ENCODE measurements around the gene NAA38.

Gene NAA38

DNA sequence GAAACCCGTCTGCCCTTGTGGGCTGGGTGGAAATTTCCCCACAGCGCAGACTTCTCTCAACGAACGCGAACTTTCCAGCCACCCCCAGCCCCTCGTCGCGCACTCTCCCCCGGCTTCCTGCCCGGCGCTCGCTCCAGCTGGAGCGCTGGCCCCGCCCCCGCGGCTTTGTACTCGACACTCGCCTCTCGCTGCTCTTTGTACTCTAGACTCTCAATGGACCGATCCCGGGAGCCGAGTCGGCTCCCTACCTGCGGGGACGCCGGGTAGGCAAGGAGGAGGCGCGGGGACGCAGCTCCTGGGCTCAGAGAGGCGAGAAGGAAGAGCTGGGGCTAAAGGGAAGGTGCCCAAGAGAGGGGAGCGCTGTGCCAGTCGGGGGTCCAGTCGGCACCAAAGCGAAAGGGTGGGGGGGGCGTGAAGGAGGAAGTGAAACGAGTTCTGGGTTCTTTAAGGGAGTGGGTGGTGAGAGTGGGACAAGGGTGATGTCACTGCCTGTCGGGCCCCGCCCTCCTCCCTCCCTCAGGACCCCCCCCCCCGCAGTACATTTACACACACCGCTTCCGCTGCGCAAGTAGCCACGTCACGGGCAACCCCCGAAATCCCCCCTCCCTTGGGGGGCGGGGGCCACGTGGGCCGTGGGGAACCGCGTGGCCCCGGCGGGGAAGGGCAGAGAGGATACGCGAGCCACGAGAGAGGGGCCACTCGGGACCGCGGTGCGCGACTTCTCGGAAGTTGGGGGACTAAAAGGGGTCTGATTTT, 13.6 kb downstream of the NAA38 start:
- Histone ChIP-seq H3K79me2 (ENCODE audit: insufficient read depth, low read length) (no peaks in the 10 kb centered on the region; the same call in 1 of the 2 replicates), H2AFZ (ENCODE audit: low read depth, low read length) (peak overlapping the region; percentile 76), H4K20me1 (ENCODE audit: insufficient read depth, low read length) (peaks cover 29% of the 10 kb centered on the region), H3K27me3 (ENCODE audit: insufficient read depth, low read length, poor library complexity) (peaks cover 31% of the 10 kb centered on the region), H3K36me3 (ENCODE audit: insufficient read depth, low read length) (peaks cover 16% of the 10 kb centered on the region; the same call in 1 of the 2 replicates), H3K4me2 (ENCODE audit: insufficient read depth, low read length) (peak overlapping the region; percentile 95), H3K4me1 (ENCODE audit: insufficient read depth, low read length) (peaks cover 56% of the 10 kb centered on the region), H3K27ac (ENCODE audit: low read length) (peak overlapping the region; percentile 74), H3K9ac (ENCODE audit: low read depth, low read length) (peak overlapping the region; percentile 60), H3K4me3 (ENCODE audit: low read depth in 1 of 2, low read length in 2 of 2) (peak overlapping the region; percentile 81 to 91), H3K9me3 (ENCODE audit: insufficient read depth, low read length, severe bottlenecking) (no peaks in the 10 kb centered on the region)
- ATAC-seq (ENCODE audit: insufficient read depth, low read depth) (peak; percentile 46), DNase-seq (peak; percentile 86)
- TF ChIP-seq, protein P1, sequence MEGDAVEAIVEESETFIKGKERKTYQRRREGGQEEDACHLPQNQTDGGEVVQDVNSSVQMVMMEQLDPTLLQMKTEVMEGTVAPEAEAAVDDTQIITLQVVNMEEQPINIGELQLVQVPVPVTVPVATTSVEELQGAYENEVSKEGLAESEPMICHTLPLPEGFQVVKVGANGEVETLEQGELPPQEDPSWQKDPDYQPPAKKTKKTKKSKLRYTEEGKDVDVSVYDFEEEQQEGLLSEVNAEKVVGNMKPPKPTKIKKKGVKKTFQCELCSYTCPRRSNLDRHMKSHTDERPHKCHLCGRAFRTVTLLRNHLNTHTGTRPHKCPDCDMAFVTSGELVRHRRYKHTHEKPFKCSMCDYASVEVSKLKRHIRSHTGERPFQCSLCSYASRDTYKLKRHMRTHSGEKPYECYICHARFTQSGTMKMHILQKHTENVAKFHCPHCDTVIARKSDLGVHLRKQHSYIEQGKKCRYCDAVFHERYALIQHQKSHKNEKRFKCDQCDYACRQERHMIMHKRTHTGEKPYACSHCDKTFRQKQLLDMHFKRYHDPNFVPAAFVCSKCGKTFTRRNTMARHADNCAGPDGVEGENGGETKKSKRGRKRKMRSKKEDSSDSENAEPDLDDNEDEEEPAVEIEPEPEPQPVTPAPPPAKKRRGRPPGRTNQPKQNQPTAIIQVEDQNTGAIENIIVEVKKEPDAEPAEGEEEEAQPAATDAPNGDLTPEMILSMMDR (IDR thresholded peaks at IDR 0.05; ENCODE audit: borderline replicate concordance, extremely low read depth, low read length, poor library complexity, severe bottlenecking) = no peak
- TF ChIP-seq EZH2 (IDR thresholded peaks at IDR 0.05; ENCODE audit: borderline replicate concordance, low read depth, low read length, severe bottlenecking) = no peak

DNA sequence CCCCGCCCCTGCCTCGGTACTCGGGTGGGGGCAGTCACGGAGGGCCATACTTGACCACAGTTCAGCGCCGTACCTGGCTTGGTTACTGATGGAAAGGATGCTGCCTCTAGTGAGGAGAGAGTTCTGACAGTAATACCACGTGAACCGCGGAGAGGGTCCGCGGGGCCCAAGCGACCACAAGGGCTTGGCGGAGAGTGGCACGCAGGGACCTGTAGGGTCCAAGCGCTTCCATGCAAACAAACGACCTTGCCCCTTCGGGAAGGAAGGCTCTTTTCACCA, 14.2 kb downstream of the NAA38 start:
- Histone ChIP-seq H3K4me2 (ENCODE audit: insufficient read depth, low read length) (peak overlapping the region; percentile 95), H3K9me3 (ENCODE audit: insufficient read depth, low read length, severe bottlenecking) (no peaks in the 10 kb centered on the region), H3K9ac (ENCODE audit: low read depth, low read length) (peak overlapping the region; percentile 60), H2AFZ (ENCODE audit: low read depth, low read length) (peak overlapping the region; percentile 76), H3K4me3 (ENCODE audit: low read depth in 1 of 2, low read length in 2 of 2) (peak overlapping the region; percentile 81 to 91), H3K27ac (ENCODE audit: low read length) (peak overlapping the region; percentile 74), H4K20me1 (ENCODE audit: insufficient read depth, low read length) (peaks cover 31% of the 10 kb centered on the region), H3K79me2 (ENCODE audit: insufficient read depth, low read length) (no peaks in the 10 kb centered on the region; the same call in 1 of the 2 replicates), H3K36me3 (ENCODE audit: insufficient read depth, low read length) (peaks cover 16% of the 10 kb centered on the region; the same call in 1 of the 2 replicates), H3K4me1 (ENCODE audit: insufficient read depth, low read length) (peaks cover 61% of the 10 kb centered on the region), H3K27me3 (ENCODE audit: insufficient read depth, low read length, poor library complexity) (peaks cover 33% of the 10 kb centered on the region)
- no peak for TF ChIP-seq EZH2 (IDR thresholded peaks at IDR 0.05; ENCODE audit: borderline replicate concordance, low read depth, low read length, severe bottlenecking)
- TF ChIP-seq, protein P1 (IDR thresholded peaks at IDR 0.05; ENCODE audit: borderline replicate concordance, extremely low read depth, low read length, poor library complexity, severe bottlenecking) = no peak
- ATAC-seq (ENCODE audit: insufficient read depth, low read depth) = no peak
- DNase-seq = peak; percentile 39

DNA sequence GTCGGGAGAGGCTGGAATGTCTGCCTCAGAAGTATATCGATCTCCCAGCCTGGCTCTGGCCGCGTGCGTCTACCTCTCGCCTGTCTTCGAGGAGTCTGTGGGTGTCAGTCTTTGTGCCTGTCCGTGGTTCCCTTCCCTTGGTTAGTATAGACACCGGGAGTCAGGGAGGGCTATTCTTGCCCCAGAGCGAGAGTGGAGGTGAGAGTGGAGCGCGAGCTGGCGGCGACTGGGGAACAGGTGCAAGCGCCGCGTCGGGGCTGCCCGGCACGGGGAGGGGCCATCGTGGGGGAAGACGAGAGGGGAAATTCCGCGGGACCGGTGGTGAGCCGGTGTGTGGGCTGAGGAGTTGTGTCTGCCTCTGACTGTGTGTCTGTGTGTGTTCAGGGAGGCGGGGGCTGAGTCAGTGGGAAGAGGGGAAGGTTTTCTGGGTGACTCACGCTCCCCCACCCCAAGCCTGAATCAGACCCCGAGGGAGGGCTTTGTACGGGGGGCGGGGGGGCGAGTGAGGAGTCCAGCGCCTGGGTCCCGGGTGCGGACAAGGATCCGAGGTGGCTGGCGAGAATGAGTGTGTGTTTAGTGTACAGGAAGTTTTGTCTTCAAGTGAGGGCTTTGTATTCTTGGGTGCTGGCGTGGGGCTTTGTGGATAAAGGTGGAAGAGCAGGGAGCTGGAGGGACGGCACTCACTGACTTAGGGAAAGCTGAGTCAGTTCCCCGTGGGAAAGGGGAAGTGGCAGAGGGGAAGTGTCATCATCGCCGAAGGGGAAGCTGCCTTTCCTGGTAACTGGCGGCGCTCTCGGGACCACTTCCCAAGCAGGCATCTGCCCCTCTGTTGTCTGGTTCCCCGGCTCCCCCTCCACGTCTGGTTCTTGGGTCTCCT, 14.7 kb downstream of the NAA38 start:
- H3K4me1 ChIP-seq (ENCODE audit: insufficient read depth, low read length) = peaks cover 65% of the 10 kb centered on the region
- no peaks in the 10 kb centered on the region for H3K9me3 ChIP-seq (ENCODE audit: insufficient read depth, low read length, severe bottlenecking)
- H3K36me3 ChIP-seq (ENCODE audit: insufficient read depth, low read length) = peaks cover 16% of the 10 kb centered on the region; the same call in 1 of the 2 replicates
- peak overlapping the region; percentile 74 for H3K27ac ChIP-seq (ENCODE audit: low read length)
- peaks cover 31% of the 10 kb centered on the region for H4K20me1 ChIP-seq (ENCODE audit: insufficient read depth, low read length)
- H3K4me3 ChIP-seq (ENCODE audit: low read depth in 1 of 2, low read length in 2 of 2) = peak overlapping the region; percentile 81 to 91
- H3K4me2 ChIP-seq (ENCODE audit: insufficient read depth, low read length) = peak overlapping the region; percentile 95
- H3K79me2 ChIP-seq (ENCODE audit: insufficient read depth, low read length) = no peaks in the 10 kb centered on the region; the same call in 1 of the 2 replicates
- H3K27me3 ChIP-seq (ENCODE audit: insufficient read depth, low read length, poor library complexity) = peaks cover 34% of the 10 kb centered on the region
- DNase-seq = peak; percentile 59
- H2AFZ ChIP-seq (ENCODE audit: low read depth, low read length) = peak overlapping the region; percentile 76
- no peak for TF ChIP-seq EZH2 (IDR thresholded peaks at IDR 0.05; ENCODE audit: borderline replicate concordance, low read depth, low read length, severe bottlenecking)
- TF ChIP-seq, protein P1 (IDR thresholded peaks at IDR 0.05; ENCODE audit: borderline replicate concordance, extremely low read depth, low read length, poor library complexity, severe bottlenecking) = no peak
- ATAC-seq (ENCODE audit: insufficient read depth, low read depth) = peak; percentile 12
- H3K9ac ChIP-seq (ENCODE audit: low read depth, low read length) = peak overlapping the region; percentile 60
